Measurements from ENCODE around the gene IFIT2. TPM values are rescaled to one million over a fixed set of nuclear protein-coding genes. Genes with fewer than 3 reads are reported as not detected.

The IFIT2 gene
- total RNA-seq, 1 donor, result 9.0 TPM

DNA sequence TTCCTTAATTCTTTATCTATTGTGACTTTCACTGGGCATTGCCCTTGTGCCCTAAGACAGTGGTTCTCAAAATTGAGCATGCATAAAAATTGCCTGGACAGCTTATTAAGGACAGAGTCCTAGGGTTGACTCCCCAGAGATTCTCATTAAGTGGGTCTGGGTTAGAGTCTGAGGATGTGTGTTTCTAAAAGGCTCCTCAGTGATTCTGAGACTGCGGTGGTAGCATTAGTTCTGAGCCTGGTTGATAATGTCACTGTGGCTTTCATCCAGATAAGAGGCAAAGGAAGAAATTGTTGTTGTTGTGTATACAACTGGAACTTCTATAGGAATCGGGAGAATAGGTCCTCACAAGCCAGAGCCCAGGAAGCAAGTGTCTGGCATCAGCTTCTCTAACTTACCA is 1.3 kb downstream of the IFIT2 start:
- Histone ChIP-seq H3K4me3 (ENCODE audit: insufficient read depth, low read length) (no peak overlapping the region), H3K27me3 (ENCODE audit: insufficient read depth, low read length) (no peaks in the 10 kb centered on the region), H3K36me3 (ENCODE audit: insufficient read depth, low read length) (no peaks in the 10 kb centered on the region), H3K4me1 (ENCODE audit: insufficient read depth, low read length) (peaks cover 26% of the 10 kb centered on the region), H4K20me1 (ENCODE audit: insufficient read depth, low read length) (no peaks in the 10 kb centered on the region), H3K9me3 (ENCODE audit: low read depth, low read length) (no peaks in the 10 kb centered on the region), H3K79me2 (ENCODE audit: insufficient read depth, low read length) (peaks cover 2% of the 10 kb centered on the region), H3K27ac (ENCODE audit: low read depth, low read length) (no peak overlapping the region), H2AFZ (ENCODE audit: low read length) (no peak overlapping the region), H3K4me2 (ENCODE audit: insufficient read depth, low read length) (no peak overlapping the region)
- TF ChIP-seq, protein P1, sequence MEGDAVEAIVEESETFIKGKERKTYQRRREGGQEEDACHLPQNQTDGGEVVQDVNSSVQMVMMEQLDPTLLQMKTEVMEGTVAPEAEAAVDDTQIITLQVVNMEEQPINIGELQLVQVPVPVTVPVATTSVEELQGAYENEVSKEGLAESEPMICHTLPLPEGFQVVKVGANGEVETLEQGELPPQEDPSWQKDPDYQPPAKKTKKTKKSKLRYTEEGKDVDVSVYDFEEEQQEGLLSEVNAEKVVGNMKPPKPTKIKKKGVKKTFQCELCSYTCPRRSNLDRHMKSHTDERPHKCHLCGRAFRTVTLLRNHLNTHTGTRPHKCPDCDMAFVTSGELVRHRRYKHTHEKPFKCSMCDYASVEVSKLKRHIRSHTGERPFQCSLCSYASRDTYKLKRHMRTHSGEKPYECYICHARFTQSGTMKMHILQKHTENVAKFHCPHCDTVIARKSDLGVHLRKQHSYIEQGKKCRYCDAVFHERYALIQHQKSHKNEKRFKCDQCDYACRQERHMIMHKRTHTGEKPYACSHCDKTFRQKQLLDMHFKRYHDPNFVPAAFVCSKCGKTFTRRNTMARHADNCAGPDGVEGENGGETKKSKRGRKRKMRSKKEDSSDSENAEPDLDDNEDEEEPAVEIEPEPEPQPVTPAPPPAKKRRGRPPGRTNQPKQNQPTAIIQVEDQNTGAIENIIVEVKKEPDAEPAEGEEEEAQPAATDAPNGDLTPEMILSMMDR (IDR thresholded peaks at IDR 0.05; ENCODE audit: extremely low read depth, low read depth, low read length), result no peak
- no peak for DNase-seq (ENCODE audit: insufficient read length, low spot score, missing footprints)

DNA sequence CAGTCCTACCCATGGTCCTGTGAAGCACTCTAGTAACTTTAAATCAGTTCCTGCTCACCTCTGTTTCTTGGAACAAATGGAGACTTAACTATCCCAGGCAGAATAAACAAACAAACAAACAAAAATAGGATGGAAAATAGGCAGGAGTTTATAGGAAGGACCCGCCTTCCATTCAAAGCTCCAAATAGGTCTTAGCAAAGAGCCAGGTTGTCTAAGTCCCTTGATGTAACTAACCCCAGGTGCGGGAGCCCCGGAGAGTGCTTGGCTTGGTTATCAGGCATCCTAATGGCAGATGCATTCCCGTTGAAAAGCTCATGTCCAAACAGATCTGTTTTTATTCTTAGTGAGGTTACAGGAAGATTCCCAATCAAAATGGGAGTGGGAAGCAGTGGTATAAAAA is 2.2 kb downstream of the IFIT2 start:
- Histone ChIP-seq H2AFZ (ENCODE audit: low read length) (no peak overlapping the region), H3K27me3 (ENCODE audit: insufficient read depth, low read length) (no peaks in the 10 kb centered on the region), H3K4me3 (ENCODE audit: insufficient read depth, low read length) (no peak overlapping the region), H3K36me3 (ENCODE audit: insufficient read depth, low read length) (no peaks in the 10 kb centered on the region), H3K4me1 (ENCODE audit: insufficient read depth, low read length) (peaks cover 26% of the 10 kb centered on the region), H3K4me2 (ENCODE audit: insufficient read depth, low read length) (no peak overlapping the region), H3K27ac (ENCODE audit: low read depth, low read length) (no peak overlapping the region), H3K9me3 (ENCODE audit: low read depth, low read length) (no peaks in the 10 kb centered on the region), H3K79me2 (ENCODE audit: insufficient read depth, low read length) (peaks cover 2% of the 10 kb centered on the region), H4K20me1 (ENCODE audit: insufficient read depth, low read length) (no peaks in the 10 kb centered on the region)
- TF ChIP-seq, protein P1 (IDR thresholded peaks at IDR 0.05; ENCODE audit: extremely low read depth, low read depth, low read length), result no peak
- no peak for DNase-seq (ENCODE audit: insufficient read length, low spot score, missing footprints)

DNA sequence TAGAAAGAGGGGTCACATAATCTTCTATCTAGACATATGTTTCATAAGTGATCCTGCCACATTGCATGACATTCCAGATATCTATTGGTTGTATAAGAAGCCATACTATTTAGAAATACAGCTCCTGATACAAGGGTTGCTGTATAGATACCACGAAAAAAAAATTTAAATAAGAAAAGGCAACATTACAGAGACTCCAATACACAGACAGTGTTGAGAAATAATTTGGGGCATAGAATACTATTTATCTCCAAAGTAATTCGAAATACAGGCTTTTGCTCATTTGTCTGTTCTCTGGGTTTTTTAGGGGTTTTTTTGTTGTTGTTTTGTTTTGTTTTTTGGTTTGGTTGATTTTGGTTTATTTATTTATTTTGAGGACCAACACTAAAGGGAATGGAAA is 2.6 kb downstream of the IFIT2 start:
- H3K27me3 ChIP-seq (ENCODE audit: insufficient read depth, low read length), result no peaks in the 10 kb centered on the region
- H3K4me3 ChIP-seq (ENCODE audit: insufficient read depth, low read length), result no peak overlapping the region
- peaks cover 26% of the 10 kb centered on the region for H3K4me1 ChIP-seq (ENCODE audit: insufficient read depth, low read length)
- H3K9me3 ChIP-seq (ENCODE audit: low read depth, low read length), result no peaks in the 10 kb centered on the region
- H3K79me2 ChIP-seq (ENCODE audit: insufficient read depth, low read length), result peaks cover 2% of the 10 kb centered on the region
- TF ChIP-seq, protein P1 (IDR thresholded peaks at IDR 0.05; ENCODE audit: extremely low read depth, low read depth, low read length), result no peak
- no peak overlapping the region for H2AFZ ChIP-seq (ENCODE audit: low read length)
- no peak overlapping the region for H3K27ac ChIP-seq (ENCODE audit: low read depth, low read length)
- DNase-seq (ENCODE audit: insufficient read length, low spot score, missing footprints), result no peak
- no peaks in the 10 kb centered on the region for H4K20me1 ChIP-seq (ENCODE audit: insufficient read depth, low read length)
- no peaks in the 10 kb centered on the region for H3K36me3 ChIP-seq (ENCODE audit: insufficient read depth, low read length)
- H3K4me2 ChIP-seq (ENCODE audit: insufficient read depth, low read length), result no peak overlapping the region

DNA sequence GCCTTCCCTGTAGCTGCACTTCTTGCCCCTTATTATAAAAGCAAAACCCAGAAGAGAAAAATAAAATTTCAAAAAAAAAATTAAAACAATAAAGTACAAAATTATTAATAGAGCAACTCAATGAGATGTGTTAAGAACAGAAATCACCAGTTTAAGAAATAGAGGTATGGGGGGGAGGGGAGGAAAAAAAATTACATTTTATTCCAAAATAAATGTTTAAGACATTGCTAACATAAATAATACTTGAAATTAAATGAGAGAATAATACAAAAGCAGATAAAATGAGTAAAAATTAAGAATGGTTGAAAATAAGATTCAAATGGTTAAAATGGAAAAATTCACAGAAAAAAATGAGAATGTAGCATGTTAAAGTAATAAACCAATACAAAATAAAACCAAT is 3.1 kb downstream of the IFIT2 start:
- TF ChIP-seq, protein P1 (IDR thresholded peaks at IDR 0.05; ENCODE audit: extremely low read depth, low read depth, low read length), result no peak
- Histone ChIP-seq H3K4me3 (ENCODE audit: insufficient read depth, low read length) (no peak overlapping the region), H4K20me1 (ENCODE audit: insufficient read depth, low read length) (no peaks in the 10 kb centered on the region), H3K4me1 (ENCODE audit: insufficient read depth, low read length) (peaks cover 30% of the 10 kb centered on the region), H3K27ac (ENCODE audit: low read depth, low read length) (no peak overlapping the region), H3K4me2 (ENCODE audit: insufficient read depth, low read length) (no peak overlapping the region), H2AFZ (ENCODE audit: low read length) (no peak overlapping the region), H3K27me3 (ENCODE audit: insufficient read depth, low read length) (no peaks in the 10 kb centered on the region), H3K79me2 (ENCODE audit: insufficient read depth, low read length) (peaks cover 2% of the 10 kb centered on the region), H3K9me3 (ENCODE audit: low read depth, low read length) (no peaks in the 10 kb centered on the region), H3K36me3 (ENCODE audit: insufficient read depth, low read length) (no peaks in the 10 kb centered on the region)
- no peak for DNase-seq (ENCODE audit: insufficient read length, low spot score, missing footprints)
